GM12878 (cell line): Measurements from ENCODE around the gene LPCAT4. TPM values are rescaled to one million over a fixed set of nuclear protein-coding genes. Genes with fewer than 3 reads are reported as not detected.

ENCODE experiments used
- BCL11A ChIP-seq: IDR thresholded peaks from 2 replicates; pipeline ENCODE4 v1.6.1; 2011; ENCODE audit warnings: low read depth, low read length
- BCLAF1 ChIP-seq: fragments of 450-650 bp; IDR thresholded peaks from 2 replicates; pipeline ENCODE4 v1.6.1; 2017; ENCODE audit warnings: antibody characterized with exemption, mild to moderate bottlenecking, moderate library complexity
- EGR1 ChIP-seq, 2 experiments: IDR thresholded peaks; 1 replicate in 1 of 2; 2 replicates in 1 of 2; pipeline ENCODE4 v1.6.1; 2011 to 2012; ENCODE audit warnings: low read depth in 2 of 2, low read length in 2 of 2, borderline replicate concordance in 1 of 2, mild to moderate bottlenecking in 1 of 2, moderate library complexity in 1 of 2
- FOXK2 ChIP-seq: fragments of 450-650 bp; IDR thresholded peaks from 2 replicates; pipeline ENCODE4 v1.6.1; 2017; ENCODE audit warnings: mild to moderate bottlenecking, moderate library complexity
- JUNB ChIP-seq: IDR thresholded peaks from 2 replicates; pipeline ENCODE4 v1.6.1; 2016; ENCODE audit warnings: antibody characterized with exemption, mild to moderate bottlenecking
- KDM1A ChIP-seq: fragments of 200-600 bp; sonication (generic); IDR thresholded peaks from 2 replicates; pipeline ENCODE4 v1.6.1; 2016; ENCODE audit warnings: borderline replicate concordance
- LARP7 ChIP-seq: fragments of 450-650 bp; IDR thresholded peaks from 2 replicates; pipeline ENCODE4 v1.6.1; 2017; ENCODE audit warnings: mild to moderate bottlenecking
- MEF2A ChIP-seq: IDR thresholded peaks from 2 replicates; pipeline ENCODE4 v1.6.1; 2011; ENCODE audit warnings: low read depth, mild to moderate bottlenecking, low read length, moderate library complexity; ENCODE audit not compliant: insufficient read depth
- MXI1 ChIP-seq: fragments of 150-350 bp; IDR thresholded peaks from 2 replicates; pipeline ENCODE4 v1.6.1; 2011; ENCODE audit warnings: low read depth, mild to moderate bottlenecking, inconsistent platforms, low read length, improper control_type of control experiment
- MYC ChIP-seq: IDR thresholded peaks from 2 replicates; pipeline ENCODE4 v1.6.1; 2011; ENCODE audit warnings: mild to moderate bottlenecking, low read length, moderate library complexity, inconsistent platforms; ENCODE audit not compliant: insufficient read depth, insufficient replicate concordance, insufficient read length, severe bottlenecking
- POLR2AphosphoS5 ChIP-seq: IDR thresholded peaks from 2 replicates; pipeline ENCODE4 v1.6.1; 2011; ENCODE audit warnings: mild to moderate bottlenecking, low read length, inconsistent platforms
- RFX5 ChIP-seq: IDR thresholded peaks from 2 replicates; pipeline ENCODE4 v1.6.1; 2011; ENCODE audit warnings: low read depth, low read length, improper control_type of control experiment
- RUNX3 ChIP-seq: IDR thresholded peaks from 2 replicates; pipeline ENCODE4 v1.6.1; 2012; ENCODE audit warnings: low read length, inconsistent platforms
- SMARCA5 ChIP-seq: fragments of 450-650 bp; IDR thresholded peaks from 2 replicates; pipeline ENCODE4 v1.6.1; 2017; ENCODE audit warnings: mild to moderate bottlenecking
- SRF ChIP-seq, 2 experiments: IDR thresholded peaks; 2 replicates each; pipeline ENCODE4 v1.6.1; 2011; ENCODE audit warnings: low read depth in 2 of 2, low read length in 2 of 2, mild to moderate bottlenecking in 1 of 2, moderate library complexity in 1 of 2
- STAT1 ChIP-seq: fragments of 450-650 bp; conservative IDR thresholded peaks from 2 replicates; pipeline ENCODE4 v1.6.1; 2014; ENCODE audit warnings: antibody characterized with exemption, mild to moderate bottlenecking
- polyA plus RNA-seq, 11 experiments: library from polyadenylated mRNA; depleted of rRNA in 4 of 11; unstranded in 6 of 11; stranded (reverse) in 5 of 11; fragments of >200 nt; fragmentation: Nextera tagmentation in 4 of 11; fragmentation: Illumina TruSeq in 1 of 11; extraction: Ambion mirVana in 4 of 11; extraction: Trizol in 1 of 11; gene quantifications; 1 replicate in 1 of 11; 2 replicates in 10 of 11; pipeline versions ENCODE4 v1.2.1 to v1.2.3, GENCODE V29; 2011 to 2016; ENCODE audit warnings: inconsistent platforms in 2 of 11, missing spikeins in 2 of 11, low read depth in 1 of 11
- total RNA-seq, 4 experiments: library from RNA; depleted of rRNA in 3 of 4; stranded (reverse); fragments of >200 nt in 3 of 4; fragmentation: Illumina TruSeq in 1 of 4; extraction: Trizol in 1 of 4; gene quantifications; 2 replicates each; pipeline versions ENCODE4 v1.2.1 to v1.2.3, GENCODE V29; 2013 to 2021
- TF ChIP-seq, protein P1 (sequence below): fragments of 450-650 bp; IDR thresholded peaks from 2 replicates; pipeline ENCODE4 v1.6.1; 2018; ENCODE audit warnings: mild to moderate bottlenecking, low read depth, moderate library complexity; ENCODE audit not compliant: partially characterized antibody
- TF ChIP-seq, protein P2 (sequence below): fragments of 450-650 bp; IDR thresholded peaks from 2 replicates; pipeline ENCODE4 v1.6.1; 2017; ENCODE audit warnings: mild to moderate bottlenecking, low read depth, inconsistent platforms; ENCODE audit not compliant: poor library complexity, severe bottlenecking
- TF ChIP-seq, protein P3 (sequence below): IDR thresholded peaks from 2 replicates; pipeline ENCODE4 v1.6.1; 2012; ENCODE audit warnings: low read depth, low read length, improper control_type of control experiment

LPCAT4 gene
- total and polyA plus RNA-seq, 10 of the 15 experiments (the other 5 are each of a cell fraction or from before 2014, with no cell fraction given), result 14.4 to 57.2 (median 33.0) TPM

- TF ChIP-seq, protein P1, sequence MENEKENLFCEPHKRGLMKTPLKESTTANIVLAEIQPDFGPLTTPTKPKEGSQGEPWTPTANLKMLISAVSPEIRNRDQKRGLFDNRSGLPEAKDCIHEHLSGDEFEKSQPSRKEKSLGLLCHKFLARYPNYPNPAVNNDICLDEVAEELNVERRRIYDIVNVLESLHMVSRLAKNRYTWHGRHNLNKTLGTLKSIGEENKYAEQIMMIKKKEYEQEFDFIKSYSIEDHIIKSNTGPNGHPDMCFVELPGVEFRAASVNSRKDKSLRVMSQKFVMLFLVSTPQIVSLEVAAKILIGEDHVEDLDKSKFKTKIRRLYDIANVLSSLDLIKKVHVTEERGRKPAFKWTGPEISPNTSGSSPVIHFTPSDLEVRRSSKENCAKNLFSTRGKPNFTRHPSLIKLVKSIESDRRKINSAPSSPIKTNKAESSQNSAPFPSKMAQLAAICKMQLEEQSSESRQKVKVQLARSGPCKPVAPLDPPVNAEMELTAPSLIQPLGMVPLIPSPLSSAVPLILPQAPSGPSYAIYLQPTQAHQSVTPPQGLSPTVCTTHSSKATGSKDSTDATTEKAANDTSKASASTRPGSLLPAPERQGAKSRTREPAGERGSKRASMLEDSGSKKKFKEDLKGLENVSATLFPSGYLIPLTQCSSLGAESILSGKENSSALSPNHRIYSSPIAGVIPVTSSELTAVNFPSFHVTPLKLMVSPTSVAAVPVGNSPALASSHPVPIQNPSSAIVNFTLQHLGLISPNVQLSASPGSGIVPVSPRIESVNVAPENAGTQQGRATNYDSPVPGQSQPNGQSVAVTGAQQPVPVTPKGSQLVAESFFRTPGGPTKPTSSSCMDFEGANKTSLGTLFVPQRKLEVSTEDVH, result no peak
- TF ChIP-seq EGR1 (IDR thresholded peaks at IDR 0.05; ENCODE audit: borderline replicate concordance in 1 of 2, low read depth in 2 of 2, low read length in 2 of 2) (peak in 1 of 2 experiments; percentile 68; a peak in 2 of 3 replicates), SMARCA5 (peak; percentile 97), POLR2AphosphoS5 (peak; percentile 82), BCL11A (0 out of 2 replicates have a peak, but pooled peaks have one; percentile 15), MXI1 (peak; percentile 55; the same call in 1 of the 2 replicates), RUNX3 (no peak), MEF2A (0 out of 2 replicates have a peak, but pooled peaks have one; percentile 12), MYC (peak; percentile 67), FOXK2 (no peak), BCLAF1 (no peak; the same call in 1 of the 2 replicates), KDM1A (no peak), LARP7 (peak; percentile 97), RFX5 (no peak), JUNB (no peak), STAT1 (0 out of 2 replicates have a peak, but pooled peaks have one; percentile 46), SRF (IDR thresholded peaks at IDR 0.05; ENCODE audit: low read depth in 2 of 2, low read length in 2 of 2) (no peak)
- TF ChIP-seq, protein P2, sequence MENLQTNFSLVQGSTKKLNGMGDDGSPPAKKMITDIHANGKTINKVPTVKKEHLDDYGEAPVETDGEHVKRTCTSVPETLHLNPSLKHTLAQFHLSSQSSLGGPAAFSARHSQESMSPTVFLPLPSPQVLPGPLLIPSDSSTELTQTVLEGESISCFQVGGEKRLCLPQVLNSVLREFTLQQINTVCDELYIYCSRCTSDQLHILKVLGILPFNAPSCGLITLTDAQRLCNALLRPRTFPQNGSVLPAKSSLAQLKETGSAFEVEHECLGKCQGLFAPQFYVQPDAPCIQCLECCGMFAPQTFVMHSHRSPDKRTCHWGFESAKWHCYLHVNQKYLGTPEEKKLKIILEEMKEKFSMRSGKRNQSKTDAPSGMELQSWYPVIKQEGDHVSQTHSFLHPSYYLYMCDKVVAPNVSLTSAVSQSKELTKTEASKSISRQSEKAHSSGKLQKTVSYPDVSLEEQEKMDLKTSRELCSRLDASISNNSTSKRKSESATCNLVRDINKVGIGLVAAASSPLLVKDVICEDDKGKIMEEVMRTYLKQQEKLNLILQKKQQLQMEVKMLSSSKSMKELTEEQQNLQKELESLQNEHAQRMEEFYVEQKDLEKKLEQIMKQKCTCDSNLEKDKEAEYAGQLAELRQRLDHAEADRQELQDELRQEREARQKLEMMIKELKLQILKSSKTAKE, result no peak
- TF ChIP-seq, protein P3, sequence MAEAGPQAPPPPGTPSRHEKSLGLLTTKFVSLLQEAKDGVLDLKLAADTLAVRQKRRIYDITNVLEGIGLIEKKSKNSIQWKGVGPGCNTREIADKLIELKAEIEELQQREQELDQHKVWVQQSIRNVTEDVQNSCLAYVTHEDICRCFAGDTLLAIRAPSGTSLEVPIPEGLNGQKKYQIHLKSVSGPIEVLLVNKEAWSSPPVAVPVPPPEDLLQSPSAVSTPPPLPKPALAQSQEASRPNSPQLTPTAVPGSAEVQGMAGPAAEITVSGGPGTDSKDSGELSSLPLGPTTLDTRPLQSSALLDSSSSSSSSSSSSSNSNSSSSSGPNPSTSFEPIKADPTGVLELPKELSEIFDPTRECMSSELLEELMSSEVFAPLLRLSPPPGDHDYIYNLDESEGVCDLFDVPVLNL, result 0 out of 2 replicates have a peak, but pooled peaks have one; percentile 9
These were observed at the start of gene LPCAT4 (continued) for GRCh38 chr15:34367101-34368081.
